ENCODE results near the gene CDH6. TPM values are rescaled to one million over a fixed set of nuclear protein-coding genes. Genes with fewer than 3 reads are reported as not detected.

Gene CDH6
- total RNA-seq, 1 experiment from 2014 or later: 0.12 TPM

DNA sequence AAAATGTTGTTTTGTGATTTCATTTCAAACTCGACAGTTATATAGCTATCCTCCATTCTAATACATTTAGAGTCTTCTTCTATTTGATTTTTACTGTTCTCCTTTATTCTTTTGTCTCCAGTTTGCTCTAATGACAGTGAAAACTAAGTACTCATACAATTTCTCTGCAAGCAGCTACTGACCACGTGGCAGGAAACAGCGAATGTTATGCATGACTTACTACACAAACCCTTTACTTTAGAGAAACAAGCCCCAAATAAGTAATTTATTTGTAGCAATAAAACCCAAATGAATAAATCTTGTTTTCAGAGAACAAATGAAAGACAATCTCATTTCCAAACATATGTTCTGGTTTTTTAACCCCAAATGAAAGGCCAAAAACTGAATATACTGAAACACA lies 41.9 kb downstream of the CDH6 start (continued):
- no peak for TF ChIP-seq YY1 (IDR thresholded peaks at IDR 0.05; ENCODE audit: extremely low read depth, insufficient replicate concordance, low read depth, low read length)
- no peak for TF ChIP-seq TCF7L2 (IDR thresholded peaks at IDR 0.05; ENCODE audit: borderline replicate concordance, extremely low read depth, insufficient read depth, insufficient read length)
- no peak for TF ChIP-seq POLR2A (IDR thresholded peaks at IDR 0.05; ENCODE audit: borderline replicate concordance, extremely low read depth, insufficient read depth, insufficient read length)
- TF ChIP-seq, protein P1, sequence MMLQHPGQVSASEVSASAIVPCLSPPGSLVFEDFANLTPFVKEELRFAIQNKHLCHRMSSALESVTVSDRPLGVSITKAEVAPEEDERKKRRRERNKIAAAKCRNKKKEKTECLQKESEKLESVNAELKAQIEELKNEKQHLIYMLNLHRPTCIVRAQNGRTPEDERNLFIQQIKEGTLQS (IDR thresholded peaks at IDR 0.05): no peak
- TF ChIP-seq SRF (IDR thresholded peaks at IDR 0.05; ENCODE audit: low read depth): no peak
- TF ChIP-seq EZH2 (IDR thresholded peaks at IDR 0.05): no peak
- no peak for TF ChIP-seq CBX3 (IDR thresholded peaks at IDR 0.05; ENCODE audit: low read depth)

DNA sequence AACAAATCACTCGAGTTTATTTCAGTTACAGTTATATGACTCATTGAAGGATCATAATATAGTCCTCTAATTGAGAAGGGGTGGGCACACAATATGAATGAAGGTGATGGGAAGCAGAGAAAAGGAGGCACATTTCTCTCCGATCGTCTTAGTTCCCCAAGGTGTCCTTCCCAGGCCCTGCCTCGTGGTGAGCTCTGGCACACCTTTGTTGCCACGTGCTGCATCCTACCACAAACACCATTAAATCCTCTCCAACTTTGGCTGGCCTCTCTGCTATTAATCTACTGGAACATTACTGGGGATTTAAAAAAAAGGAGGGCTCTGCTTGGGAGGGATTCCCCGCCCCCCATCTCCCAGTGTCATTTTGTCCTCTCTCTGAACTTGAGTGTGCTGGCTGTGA lies 42.9 kb downstream of the CDH6 start:
- ATAC-seq (no peak), DNase-seq (ENCODE audit: low read depth, low spot score) (no peak)
- no TSS peak for BruUV-seq (replicated peaks)
- ChIA-PET RAD21 (ENCODE audit: low non-redundant PET in 1 of 2, low total read pairs in 2 of 2, uncharacterized antibody in 2 of 2, unreplicated experiment in 2 of 2) (no interaction called here), CTCF (interaction anchor here (1.1 kb wide), 1 partner anchor 34 kb away, joined by 3 read pairs; no protein-coding TSS in a partner anchor), POLR2A (no interaction called here)
- Histone ChIP-seq H4K20me1 (ENCODE audit: insufficient read depth) (no peaks in the 10 kb centered on the region), H3K27ac (ENCODE audit: low read depth, low read length) (no peak overlapping the region), H3K4me1 (ENCODE audit: control insufficient read depth in 1 of 2, insufficient read depth in 2 of 2, low read length in 2 of 2) (no peaks in the 10 kb centered on the region), H3K4me2 (ENCODE audit: low read length) (no peak overlapping the region), H3K4me3 (replicated peaks in 1 of 2; ENCODE audit: low read depth in 1 of 2, low read length in 2 of 2) (no peak overlapping the region), H3K36me3 (ENCODE audit: control insufficient read depth in 1 of 2, insufficient read depth in 2 of 2, low read length in 2 of 2) (no peaks in the 10 kb centered on the region), H2AFZ (ENCODE audit: low read depth, low read length, poor library complexity, severe bottlenecking) (no peak overlapping the region), H3K9ac (ENCODE audit: low read length) (no peak overlapping the region), H3K9me2 (ENCODE audit: insufficient read depth) (no peaks in the 10 kb centered on the region), H3K79me2 (ENCODE audit: insufficient read depth, low read length) (no peaks in the 10 kb centered on the region), H3K27me3 (ENCODE audit: insufficient read depth, low read length) (no peaks in the 10 kb centered on the region), H3K9me3 (ENCODE audit: control insufficient read depth in 1 of 2, insufficient read depth in 1 of 2, low read depth in 1 of 2, low read length in 2 of 2) (no peaks in the 10 kb centered on the region)
- intact Hi-C loops (cut with micrococcal nuclease): no loop called here
- TF ChIP-seq SIN3A (IDR thresholded peaks at IDR 0.05; ENCODE audit: low read depth) (no peak), SP1 (IDR thresholded peaks at IDR 0.05; ENCODE audit: low read depth) (no peak), RAD21 (IDR thresholded peaks at IDR 0.05; ENCODE audit: low read depth) (no peak), ZFX (IDR thresholded peaks at IDR 0.05) (no peak), EGR1 (IDR thresholded peaks at IDR 0.05; ENCODE audit: low read depth) (no peak), TCF7L2 (IDR thresholded peaks at IDR 0.05; ENCODE audit: borderline replicate concordance, extremely low read depth, insufficient read depth, insufficient read length) (no peak)
- TF ChIP-seq, protein P2, sequence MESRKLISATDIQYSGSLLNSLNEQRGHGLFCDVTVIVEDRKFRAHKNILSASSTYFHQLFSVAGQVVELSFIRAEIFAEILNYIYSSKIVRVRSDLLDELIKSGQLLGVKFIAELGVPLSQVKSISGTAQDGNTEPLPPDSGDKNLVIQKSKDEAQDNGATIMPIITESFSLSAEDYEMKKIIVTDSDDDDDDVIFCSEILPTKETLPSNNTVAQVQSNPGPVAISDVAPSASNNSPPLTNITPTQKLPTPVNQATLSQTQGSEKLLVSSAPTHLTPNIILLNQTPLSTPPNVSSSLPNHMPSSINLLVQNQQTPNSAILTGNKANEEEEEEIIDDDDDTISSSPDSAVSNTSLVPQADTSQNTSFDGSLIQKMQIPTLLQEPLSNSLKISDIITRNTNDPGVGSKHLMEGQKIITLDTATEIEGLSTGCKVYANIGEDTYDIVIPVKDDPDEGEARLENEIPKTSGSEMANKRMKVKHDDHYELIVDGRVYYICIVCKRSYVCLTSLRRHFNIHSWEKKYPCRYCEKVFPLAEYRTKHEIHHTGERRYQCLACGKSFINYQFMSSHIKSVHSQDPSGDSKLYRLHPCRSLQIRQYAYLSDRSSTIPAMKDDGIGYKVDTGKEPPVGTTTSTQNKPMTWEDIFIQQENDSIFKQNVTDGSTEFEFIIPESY (IDR thresholded peaks at IDR 0.05; ENCODE audit: extremely low read depth, insufficient replicate concordance, low read length): no peak
- TF ChIP-seq, protein P3, sequence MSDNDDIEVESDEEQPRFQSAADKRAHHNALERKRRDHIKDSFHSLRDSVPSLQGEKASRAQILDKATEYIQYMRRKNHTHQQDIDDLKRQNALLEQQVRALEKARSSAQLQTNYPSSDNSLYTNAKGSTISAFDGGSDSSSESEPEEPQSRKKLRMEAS (IDR thresholded peaks at IDR 0.05): no peak
